Ureter (tissue), 1 donor: ENCODE results near the gene IBA57. TPM values are rescaled to one million over a fixed set of nuclear protein-coding genes. Genes with fewer than 3 reads are reported as not detected.
A peak's percentile ranks its signal among the peaks of the same experiment; 100 is the strongest.
"Not testable (repeated sequence)": the region's sequence is repeated elsewhere in the genome, so short reads cannot be mapped to it uniquely, and the experiment has no call there.

Experiments
- DNase-seq: peaks from one replicate; pipeline ENCODE4 v3.0.0-alpha.2; 2020; ENCODE audit warnings: low spot score
- total RNA-seq: library from RNA; stranded (reverse); gene quantifications from one replicate; pipeline ENCODE4 v1.2.4, GENCODE V29; 2023
- donor health status: DM: yes; HTN: yes; CAD: no.

The IBA57 gene
- total RNA-seq, 1 donor from 2014 or later, result 11.5 TPM

- DNase-seq, result no peak
These were observed 46.9 kb downstream of the IBA57 start for GRCh38 chr1:228212415-228212965.

- peak; percentile 90 for DNase-seq
These were observed 47.6 kb downstream of the IBA57 start for GRCh38 chr1:228212966-228213844.

- no peak for DNase-seq
These were observed 48.6 kb downstream of the IBA57 start for GRCh38 chr1:228213917-228214808.

- no peak for DNase-seq
These were observed 49.5 kb downstream of the IBA57 start for GRCh38 chr1:228214921-228215662.

- peak; percentile 40 for DNase-seq
These were observed 50.1 kb downstream of the IBA57 start for GRCh38 chr1:228215663-228216116.

- no peak for DNase-seq
These were observed 51.0 kb downstream of the IBA57 start for GRCh38 chr1:228216371-228217320.

GRCh38 chr1:228217551-228218344 is 52.1 kb downstream of the IBA57 start:
- DNase-seq, result no peak

GRCh38 chr1:228218513-228219244 is 53.1 kb downstream of the IBA57 start:
- DNase-seq, result no peak

GRCh38 chr1:228219245-228219961 is 53.8 kb downstream of the IBA57 start:
- no peak for DNase-seq

- DNase-seq, result no peak
These were observed 54.6 kb downstream of the IBA57 start for GRCh38 chr1:228219962-228220780.

GRCh38 chr1:228221097-228221496 is 55.5 kb downstream of the IBA57 start:
- not testable (repeated sequence) for DNase-seq

GRCh38 chr1:228222548-228222947 is 56.9 kb downstream of the IBA57 start:
- DNase-seq, result no peak

- DNase-seq, result no peak
These were observed 58.9 kb downstream of the IBA57 start for GRCh38 chr1:228224198-228225164.

- DNase-seq, result no peak
These were observed 59.6 kb downstream of the IBA57 start for GRCh38 chr1:228225165-228225710.

- no peak for DNase-seq
These were observed 60.1 kb downstream of the IBA57 start for GRCh38 chr1:228225740-228226139.
